Activated naive CD4-positive, alpha-beta T cell (primary cell): ENCODE results near the gene KRT9.
"Not testable (repeated sequence)": the region's sequence is repeated elsewhere in the genome, so short reads cannot be mapped to it uniquely, and the experiment has no call there.

Experiments
- DNase-seq, 4 experiments: peaks; one replicate each; lab custom pipeline; 2025; lab: John Stamatoyannopoulos, UW

Gene KRT9

GRCh38 chr17:41546819-41547218 lies 25.0 kb downstream of the KRT9 start:
- DNase-seq, result no peak

- no peak for DNase-seq
Measured at GRCh38 chr17:41545829-41546410, 25.9 kb downstream of the KRT9 start.

- DNase-seq, result no peak
Measured at GRCh38 chr17:41544935-41545334, 26.9 kb downstream of the KRT9 start.

- DNase-seq, result no peak
Measured at GRCh38 chr17:41544491-41544892, 27.4 kb downstream of the KRT9 start.

- DNase-seq, result not testable (repeated sequence)
Measured at GRCh38 chr17:41542786-41543185, 29.1 kb downstream of the KRT9 start.

DNA sequence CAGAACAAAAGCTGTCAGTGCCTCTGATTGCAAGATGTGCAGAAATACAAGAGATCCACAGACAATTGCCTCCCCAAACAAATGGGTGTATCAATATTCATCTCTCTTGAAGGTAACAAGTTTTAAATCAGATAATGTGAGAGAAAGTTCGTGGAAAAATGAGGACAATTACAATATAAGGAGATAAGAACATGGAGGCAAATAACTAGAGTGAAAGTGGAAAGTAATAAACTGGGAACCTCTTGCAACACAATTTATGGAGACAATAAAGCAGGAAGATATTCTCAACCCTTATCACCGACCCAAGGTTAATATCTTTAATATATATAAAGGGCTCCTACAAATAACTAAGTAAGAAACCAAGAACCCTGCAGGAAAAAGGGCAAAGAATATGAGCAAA lies 29.5 kb downstream of the KRT9 start:
- no peak for DNase-seq

DNA sequence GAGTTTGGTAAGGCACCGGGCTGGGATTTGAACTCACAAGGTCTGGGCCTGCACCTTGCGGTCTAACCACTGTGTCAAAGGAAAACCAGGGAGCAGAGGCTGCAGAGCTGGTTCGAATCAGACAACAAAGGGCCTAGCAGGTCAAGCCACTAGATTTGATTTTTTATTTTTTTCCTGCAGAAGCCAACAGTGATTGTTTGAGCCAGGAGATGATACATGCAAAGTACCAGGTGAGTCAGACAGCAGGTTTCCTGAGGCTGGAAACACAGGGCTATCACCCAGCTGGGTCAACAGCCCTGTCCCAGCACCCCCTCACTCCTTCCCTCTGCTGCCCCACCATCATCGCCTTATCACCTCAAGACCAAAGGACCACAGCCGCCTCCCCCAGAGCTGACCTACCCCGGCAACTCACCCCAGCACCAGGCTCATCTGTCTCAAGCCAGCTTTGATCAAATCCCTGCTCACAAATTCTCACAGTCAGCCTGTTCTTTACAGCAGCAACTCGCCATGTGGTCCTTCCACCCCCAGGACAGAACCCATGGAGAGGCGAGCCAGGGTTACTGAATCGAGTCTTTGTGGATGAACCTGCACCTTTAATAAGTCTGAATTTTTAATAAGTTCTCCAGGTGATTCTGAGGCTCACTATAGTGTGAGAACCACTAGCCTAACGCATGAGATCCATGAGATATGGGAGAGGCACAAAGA lies 30.8 kb downstream of the KRT9 start:
- DNase-seq, result no peak

DNA sequence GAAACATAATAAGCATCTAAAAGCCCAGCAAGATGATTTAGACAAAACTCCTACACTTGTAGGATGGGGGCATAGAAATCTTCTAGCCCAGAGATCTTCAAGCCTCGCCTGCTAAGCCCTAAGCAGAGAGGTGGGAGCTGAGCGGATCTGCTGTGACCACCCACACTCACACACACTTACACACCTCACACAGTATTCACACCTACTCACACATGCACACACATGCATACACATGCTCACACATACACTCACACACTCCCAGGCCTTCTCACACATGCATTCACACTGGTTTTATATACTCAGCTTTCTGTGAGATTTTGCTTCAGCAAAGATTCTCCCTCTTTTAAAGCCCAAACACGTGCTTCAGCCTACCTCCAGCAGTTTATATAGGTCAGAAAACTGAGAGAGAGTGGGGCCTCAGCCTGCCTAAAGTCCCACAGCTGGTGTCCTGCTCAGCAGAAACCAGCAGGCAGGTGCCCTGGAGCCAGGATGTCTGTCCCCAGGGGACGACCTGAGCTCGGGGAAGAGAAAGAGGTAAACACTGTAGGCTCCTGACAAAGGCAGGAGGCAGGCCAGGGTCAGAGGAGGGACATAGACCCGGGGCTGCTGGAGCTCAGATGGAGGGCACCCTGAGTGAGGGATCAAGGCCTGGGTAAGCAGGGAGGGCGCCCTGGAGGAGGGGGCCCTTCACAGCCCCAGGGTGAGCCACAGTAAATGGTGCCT lies 31.7 kb downstream of the KRT9 start:
- DNase-seq, result no peak

DNA sequence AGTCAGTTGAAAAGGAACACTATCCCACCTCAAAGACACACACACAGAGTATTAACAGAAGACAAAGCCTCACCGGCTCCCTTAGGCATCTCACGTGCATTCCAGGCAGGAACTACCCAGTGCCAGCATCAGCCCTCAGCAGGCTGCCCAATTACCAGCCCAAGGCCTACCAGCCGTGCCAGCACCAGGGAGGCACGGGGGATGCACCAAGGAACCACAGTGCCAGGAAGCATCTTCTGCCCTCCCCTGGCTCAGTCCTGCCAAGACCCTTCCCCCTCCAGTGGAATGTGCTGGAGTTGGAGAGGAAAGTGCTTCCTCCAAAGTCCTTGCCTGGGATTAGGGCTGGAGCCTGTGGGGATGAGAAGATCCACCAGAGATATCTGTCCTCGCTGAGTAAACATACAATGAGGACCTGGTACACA lies 32.8 kb downstream of the KRT9 start:
- no peak for DNase-seq

DNA sequence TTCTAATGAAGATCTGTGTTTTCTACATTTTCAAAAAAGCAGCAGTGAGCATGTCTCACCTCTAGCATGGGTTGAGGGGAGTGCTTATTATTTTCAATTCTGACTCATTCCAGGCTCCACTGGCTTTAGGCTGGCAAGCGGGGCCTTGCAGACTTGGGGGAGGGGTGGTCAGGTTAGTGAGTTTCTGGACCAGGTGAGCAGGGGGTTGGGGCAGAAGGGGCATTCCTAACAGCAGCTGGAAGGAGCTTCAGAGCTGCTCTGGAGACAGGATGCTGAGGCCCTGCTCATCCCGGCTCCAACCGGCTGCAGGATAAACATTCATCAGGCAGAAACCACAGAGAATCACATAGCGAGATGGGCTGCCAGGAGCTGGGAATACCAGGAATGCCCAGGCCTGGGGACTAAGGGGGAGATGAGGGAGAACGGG lies 33.3 kb downstream of the KRT9 start:
- DNase-seq, result no peak

DNA sequence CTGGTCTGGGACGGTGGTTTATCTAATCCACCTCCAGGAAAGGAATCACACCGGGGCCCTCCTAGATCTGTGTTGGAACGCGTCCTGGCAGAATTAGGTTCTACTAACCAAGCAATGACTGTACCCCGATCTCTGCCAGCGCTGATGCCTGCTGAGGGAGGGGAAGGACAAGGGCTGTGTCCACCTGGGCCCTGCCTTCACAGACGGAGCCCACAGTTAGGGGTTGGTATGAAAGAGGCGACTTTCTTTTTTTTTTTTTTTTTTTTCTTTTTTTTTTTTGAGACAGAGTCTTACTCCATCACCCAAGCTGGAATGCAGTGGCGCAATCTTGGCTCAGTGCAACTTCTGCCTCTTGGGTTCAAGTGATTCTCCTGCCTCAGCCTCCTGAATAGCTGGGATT lies 33.9 kb downstream of the KRT9 start:
- DNase-seq, result no peak

- no peak for DNase-seq
Measured at GRCh38 chr17:41537614-41537954, 34.3 kb downstream of the KRT9 start.

GRCh38 chr17:41536741-41537613 lies 34.9 kb downstream of the KRT9 start:
- no peak for DNase-seq

DNA sequence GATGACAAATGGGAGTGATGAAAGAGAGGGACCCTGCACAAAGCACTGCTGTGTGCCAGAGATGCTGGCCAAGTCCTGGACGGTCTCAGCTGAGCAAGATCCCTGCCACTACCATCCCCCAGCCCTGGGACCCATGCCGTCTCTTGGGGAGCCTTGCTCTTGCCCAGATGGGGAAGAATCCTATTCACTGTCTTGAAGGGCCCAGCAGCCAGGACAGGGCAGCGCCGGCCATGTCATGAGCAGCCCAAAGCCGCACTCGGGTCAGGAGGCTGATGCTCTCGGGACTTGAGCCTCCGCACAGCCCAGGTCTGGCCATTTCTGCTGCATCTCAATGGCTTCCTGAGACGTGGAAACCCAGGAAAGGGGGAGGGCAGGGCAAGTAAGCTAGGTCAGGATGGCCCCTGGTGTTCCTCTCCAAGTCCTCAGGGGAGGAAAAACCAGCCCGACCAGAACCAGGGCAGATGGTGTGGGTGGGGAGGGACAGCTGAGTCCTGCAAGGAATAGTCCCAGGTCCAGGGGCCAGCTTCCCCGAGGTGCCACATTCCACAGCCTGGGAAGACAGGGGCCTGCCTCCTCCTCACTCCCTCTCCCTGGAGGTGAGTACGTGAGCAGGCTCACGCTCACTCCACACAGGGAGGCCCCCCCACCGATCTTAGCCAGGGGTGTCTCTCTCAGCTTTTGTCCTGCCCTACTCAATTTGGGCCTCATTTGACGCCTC lies 35.9 kb downstream of the KRT9 start:
- DNase-seq, result no peak

- DNase-seq, result no peak
Measured at GRCh38 chr17:41534899-41535546, 36.8 kb downstream of the KRT9 start.

DNA sequence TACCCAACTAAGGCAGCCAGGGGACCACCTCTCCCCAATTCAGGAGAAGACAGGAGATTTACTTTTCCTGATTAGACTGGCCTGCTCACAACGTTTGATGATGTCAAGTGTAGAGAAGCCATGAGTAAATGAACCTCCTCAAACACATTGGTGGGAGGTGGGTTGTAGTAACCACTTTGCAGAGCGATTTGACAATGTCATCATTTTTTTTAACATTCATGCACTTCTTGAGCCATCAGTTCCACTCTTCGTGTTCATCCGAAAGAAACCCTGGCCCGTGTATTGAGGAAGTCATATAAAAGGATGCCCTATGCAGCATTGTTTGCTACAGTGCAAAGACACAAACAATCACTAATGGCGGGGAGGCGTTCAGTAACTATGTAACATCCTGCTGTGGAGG lies 38.2 kb downstream of the KRT9 start:
- no peak for DNase-seq

DNA sequence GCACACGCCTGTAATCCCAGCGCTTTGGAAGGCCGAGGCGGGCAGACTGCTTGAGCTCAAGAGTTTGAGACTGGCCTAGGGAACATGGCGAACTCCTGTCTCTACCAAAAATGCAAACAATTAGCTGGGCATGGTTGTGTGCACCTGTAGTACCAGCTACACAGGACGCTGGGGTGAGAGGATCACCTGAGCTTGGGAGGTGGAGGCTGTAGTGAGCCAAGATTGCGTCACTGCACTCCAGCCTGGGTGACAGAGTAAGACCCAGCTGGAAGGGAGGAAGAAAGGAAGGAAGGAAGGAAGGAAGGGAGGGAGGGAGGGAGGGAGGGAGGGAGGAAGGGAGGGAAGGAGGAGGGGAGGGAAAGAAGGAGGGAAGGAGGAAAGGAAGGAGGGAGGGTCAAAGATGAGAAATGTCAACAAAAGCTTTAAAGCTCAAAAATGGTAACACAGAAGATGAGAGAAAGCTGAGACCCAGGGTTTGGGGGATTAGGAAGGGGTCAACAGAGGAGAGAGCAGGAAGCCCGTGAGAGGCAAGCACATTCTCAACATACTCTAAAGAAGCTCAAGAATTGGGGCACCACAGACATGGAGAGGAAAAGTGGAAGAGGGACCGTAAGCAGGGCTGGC lies 38.8 kb downstream of the KRT9 start:
- no peak for DNase-seq

GRCh38 chr17:41531993-41532392 lies 39.9 kb downstream of the KRT9 start:
- no peak for DNase-seq

GRCh38 chr17:41530062-41531048 lies 41.5 kb downstream of the KRT9 start:
- no peak for DNase-seq
